ENCODE data around the gene ACAT1.
"Not testable (repeated sequence)": the region's sequence is repeated elsewhere in the genome, so short reads cannot be mapped to it uniquely, and the experiment has no call there.

Gene ACAT1

DNA sequence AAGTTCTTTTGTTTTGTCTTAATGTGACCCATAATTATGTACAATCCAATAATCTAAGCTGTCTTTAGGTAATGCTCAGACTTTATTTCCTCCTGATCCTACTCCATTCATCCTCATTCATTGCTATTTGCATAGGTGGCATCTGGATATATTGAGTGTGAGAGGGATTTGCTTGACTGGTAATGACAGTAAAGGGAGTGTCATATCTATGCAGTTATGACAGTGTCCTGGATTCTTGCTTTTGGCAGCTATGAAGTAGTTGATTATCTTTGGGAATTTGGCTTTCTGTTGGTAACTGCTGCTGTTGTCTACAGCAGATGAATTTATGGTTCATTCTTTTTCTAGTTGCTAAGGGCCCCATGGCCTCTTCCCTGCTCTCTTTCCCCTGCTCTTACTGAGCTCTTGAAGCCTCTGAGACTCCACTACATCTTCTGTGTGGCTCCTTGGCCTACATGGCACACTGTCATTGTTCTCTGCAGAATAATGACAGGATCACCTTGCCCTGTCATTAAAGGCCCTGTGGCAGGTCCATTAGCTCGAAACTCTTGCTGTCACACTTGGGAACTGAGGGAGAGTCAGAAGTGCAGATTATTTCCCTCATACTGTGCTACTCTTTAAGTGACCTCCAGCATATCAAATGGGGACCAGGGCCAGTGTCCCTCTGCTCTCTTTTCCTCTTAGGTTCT lies 20.1 kb upstream of the ACAT1 start:
- H3K4me3 ChIP-seq (replicated peaks; ENCODE audit: low read depth, low read length), result no peak overlapping the region
- DNase-seq (ENCODE audit: low read depth), result no peak
- TF ChIP-seq, protein P1, sequence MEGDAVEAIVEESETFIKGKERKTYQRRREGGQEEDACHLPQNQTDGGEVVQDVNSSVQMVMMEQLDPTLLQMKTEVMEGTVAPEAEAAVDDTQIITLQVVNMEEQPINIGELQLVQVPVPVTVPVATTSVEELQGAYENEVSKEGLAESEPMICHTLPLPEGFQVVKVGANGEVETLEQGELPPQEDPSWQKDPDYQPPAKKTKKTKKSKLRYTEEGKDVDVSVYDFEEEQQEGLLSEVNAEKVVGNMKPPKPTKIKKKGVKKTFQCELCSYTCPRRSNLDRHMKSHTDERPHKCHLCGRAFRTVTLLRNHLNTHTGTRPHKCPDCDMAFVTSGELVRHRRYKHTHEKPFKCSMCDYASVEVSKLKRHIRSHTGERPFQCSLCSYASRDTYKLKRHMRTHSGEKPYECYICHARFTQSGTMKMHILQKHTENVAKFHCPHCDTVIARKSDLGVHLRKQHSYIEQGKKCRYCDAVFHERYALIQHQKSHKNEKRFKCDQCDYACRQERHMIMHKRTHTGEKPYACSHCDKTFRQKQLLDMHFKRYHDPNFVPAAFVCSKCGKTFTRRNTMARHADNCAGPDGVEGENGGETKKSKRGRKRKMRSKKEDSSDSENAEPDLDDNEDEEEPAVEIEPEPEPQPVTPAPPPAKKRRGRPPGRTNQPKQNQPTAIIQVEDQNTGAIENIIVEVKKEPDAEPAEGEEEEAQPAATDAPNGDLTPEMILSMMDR (IDR thresholded peaks at IDR 0.05; ENCODE audit: low read length, missing control alignments), result no peak

DNA sequence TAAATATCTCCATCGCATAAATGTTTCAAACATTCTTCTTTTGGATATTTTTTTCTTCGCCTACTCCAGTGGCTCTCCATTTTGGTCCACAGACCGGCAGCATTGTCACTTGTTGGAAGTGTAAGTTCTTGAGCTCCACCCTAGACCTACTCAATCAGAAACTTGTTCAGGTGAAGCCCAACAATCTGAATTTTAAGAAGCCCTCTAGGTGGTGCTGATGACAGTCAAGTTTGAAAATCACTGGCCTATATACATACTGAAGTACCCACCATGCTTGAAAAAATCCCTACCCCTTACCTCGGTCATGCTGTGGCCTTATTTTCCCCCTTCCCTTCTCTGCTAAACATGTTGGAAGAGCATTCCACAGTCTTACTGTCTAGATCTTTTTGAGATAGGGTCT lies 10.2 kb upstream of the ACAT1 start:
- DNase-seq (ENCODE audit: low read depth), result no peak
- H3K4me3 ChIP-seq (replicated peaks; ENCODE audit: low read depth, low read length), result no peak overlapping the region
- TF ChIP-seq, protein P1 (IDR thresholded peaks at IDR 0.05; ENCODE audit: low read length, missing control alignments), result no peak

DNA sequence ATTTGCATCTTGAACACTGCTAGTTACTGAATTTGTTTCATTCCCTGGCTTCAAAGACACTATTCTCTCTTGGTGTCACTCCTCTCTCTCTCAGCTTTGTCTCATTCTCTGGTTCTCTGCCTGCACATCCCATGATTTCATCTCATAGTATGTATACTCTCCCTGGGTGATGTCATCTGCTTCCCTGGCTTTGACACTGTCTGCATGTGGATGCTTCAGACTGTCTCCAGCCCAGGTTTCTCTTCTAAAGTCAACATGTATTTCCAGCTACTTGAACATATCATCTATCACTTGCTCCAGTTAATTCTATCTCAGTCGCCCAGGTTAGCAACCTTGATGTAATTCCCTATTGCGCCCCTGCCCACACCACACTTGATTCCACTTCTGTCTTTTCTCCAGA lies 9.3 kb upstream of the ACAT1 start:
- TF ChIP-seq, protein P1 (IDR thresholded peaks at IDR 0.05; ENCODE audit: low read length, missing control alignments), result no peak
- H3K4me3 ChIP-seq (replicated peaks; ENCODE audit: low read depth, low read length), result no peak overlapping the region
- DNase-seq (ENCODE audit: low read depth), result no peak

DNA sequence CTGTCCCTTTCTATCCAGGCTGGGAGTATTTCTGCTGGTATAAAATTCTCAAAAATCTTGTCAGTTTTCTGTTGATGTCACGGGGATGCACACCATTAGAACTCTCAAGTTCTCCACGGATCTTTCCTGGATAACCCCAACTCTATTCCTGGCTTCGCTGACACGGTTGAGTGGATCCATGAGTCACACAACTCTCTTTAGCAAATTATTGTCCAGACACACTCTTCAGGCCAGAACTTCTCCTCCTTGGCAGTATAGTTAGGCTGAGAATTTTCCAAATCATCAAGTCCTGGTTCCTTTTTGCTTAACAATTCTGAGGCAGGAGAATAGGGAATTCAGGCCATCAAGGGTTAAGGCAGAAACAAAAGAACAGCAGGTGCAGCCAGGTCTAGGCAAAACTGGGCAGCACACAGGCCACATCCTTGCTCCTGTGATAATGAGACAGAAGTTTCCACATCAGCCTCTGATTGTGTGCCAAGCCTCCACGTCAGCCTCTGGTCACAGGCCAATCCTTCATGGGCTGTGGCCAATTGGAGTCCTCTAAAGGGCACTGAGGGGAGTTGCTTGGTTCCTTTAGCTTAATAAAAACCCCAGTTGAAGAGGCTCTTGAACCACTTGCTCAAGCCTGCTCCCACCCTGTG lies 5.7 kb upstream of the ACAT1 start:
- DNase-seq (ENCODE audit: low read depth), result peak; percentile 91
- no peak overlapping the region for H3K4me3 ChIP-seq (replicated peaks; ENCODE audit: low read depth, low read length)
- TF ChIP-seq, protein P1 (IDR thresholded peaks at IDR 0.05; ENCODE audit: low read length, missing control alignments), result no peak

DNA sequence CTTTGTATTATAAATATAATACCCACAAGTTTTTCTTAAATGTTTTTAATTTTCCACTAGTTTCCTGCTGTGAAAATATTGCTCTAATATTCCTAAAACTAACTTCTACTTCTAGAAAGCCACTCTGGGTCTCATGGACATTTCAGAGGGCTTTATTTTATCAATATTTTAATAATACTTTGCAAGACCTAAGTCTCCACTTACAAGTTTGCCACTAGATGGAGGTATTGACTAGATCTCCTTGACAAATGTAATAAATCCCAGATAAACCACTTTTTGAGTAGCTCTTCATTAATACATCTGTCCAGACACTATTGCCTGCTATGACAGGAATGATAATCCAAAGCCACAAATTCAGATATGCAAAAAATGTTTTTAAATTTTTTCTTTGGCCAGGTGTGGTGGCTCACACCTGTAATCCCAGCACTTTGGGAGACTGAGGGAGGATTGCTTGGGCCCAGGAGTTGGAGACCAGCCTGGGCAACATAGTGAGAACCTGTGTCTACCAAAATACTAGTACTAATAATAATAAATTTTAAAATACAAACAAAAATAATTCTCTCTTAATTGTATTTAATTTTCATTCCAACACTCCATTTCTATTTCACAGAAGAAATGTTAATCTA lies 3.5 kb upstream of the ACAT1 start:
- DNase-seq (ENCODE audit: low read depth), result peak; percentile 81
- TF ChIP-seq, protein P1 (IDR thresholded peaks at IDR 0.05; ENCODE audit: low read length, missing control alignments), result peak; percentile 64
- no peak overlapping the region for H3K4me3 ChIP-seq (replicated peaks; ENCODE audit: low read depth, low read length)

DNA sequence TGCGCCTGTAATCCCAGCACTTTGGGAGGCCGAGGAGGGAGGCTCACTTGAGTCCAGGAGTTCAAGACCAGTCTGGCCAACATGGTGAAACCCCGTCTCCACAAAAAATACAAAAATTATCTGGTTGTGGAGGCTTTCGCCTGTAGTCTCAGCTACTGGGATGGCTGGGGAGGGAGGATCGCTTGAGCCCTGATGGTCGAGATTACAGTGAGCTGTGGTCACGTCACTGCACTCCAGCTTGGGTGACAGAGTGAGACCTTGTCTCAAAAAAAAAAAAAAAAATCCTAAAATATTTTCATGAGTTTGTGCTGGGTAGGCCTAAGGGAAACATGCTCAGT lies 462 bp upstream of the ACAT1 start:
- peak overlapping the region; percentile 76 for H3K4me3 ChIP-seq (replicated peaks; ENCODE audit: low read depth, low read length)
- not testable (repeated sequence) for DNase-seq (ENCODE audit: low read depth)

DNA sequence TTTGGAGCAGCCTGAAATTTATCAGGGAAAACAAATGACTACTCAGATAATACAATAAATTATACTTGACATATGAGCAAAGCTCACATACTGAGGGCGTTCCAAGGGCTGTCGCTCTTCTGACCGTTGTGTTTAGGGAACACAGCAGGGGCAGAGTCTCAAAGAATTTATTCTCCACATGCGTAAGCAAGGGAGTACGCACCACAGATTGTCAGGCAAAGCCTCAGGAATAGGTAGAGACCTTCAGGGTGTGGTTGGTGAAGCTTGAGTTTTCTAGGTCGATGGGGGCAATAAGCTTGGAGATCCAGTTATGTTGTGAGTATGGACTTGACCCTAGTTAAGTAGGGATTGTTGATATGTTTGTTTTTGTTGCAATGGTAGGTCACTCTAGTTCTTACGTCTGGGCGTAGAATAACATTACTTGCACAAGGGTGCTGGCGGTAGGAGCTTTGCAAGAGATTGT lies 830 bp downstream of the ACAT1 start:
- TF ChIP-seq, protein P1 (IDR thresholded peaks at IDR 0.05; ENCODE audit: low read length, missing control alignments), result no peak
- H3K4me3 ChIP-seq (replicated peaks; ENCODE audit: low read depth, low read length), result peak overlapping the region; percentile 76
- DNase-seq (ENCODE audit: low read depth), result peak; percentile 40
